ENCODE results near the gene CELA2B.

CELA2B gene

DNA sequence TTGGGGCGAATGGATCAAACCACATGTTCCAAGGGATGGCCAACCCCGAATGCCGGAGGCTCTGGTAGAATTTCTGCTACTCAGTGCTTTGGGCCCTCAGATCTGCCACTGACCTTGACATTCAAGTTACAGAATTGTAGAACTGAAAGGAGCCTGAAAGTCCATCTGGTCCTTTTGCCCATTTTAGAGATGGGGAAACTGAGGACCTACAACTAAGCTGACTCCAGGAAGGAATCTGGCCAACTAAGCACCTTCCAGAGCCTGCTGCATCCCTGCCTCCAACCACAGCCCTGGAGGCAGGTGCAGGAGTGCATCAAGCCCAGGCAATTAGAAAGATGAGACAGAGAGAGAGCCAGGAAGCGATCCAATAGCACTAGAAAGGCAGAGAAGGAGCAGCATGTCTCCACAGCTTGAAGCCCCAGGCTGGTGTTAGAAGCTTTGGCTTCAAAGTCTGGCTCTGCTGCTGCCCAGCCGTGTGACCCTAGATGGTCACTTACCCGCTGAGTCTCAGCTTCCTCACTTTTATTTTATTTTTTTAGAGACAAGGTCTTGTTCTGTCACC, 38.9 kb upstream of the CELA2B start:
- Histone ChIP-seq H3K27me3 (replicated peaks in 2 of 5; ENCODE audit: control insufficient read depth in 4 of 5, insufficient read depth in 5 of 5, low read length in 4 of 5) (no peaks in the 10 kb centered on the region), H3K4me3 (ENCODE audit: control insufficient read depth in 1 of 7, extremely low read depth in 1 of 7, insufficient read depth in 4 of 7, low read depth in 2 of 7, low read length in 6 of 7) (no peak overlapping the region), H3K4me1 (ENCODE audit: control extremely low read depth in 1 of 4, control insufficient read depth in 4 of 4, insufficient read depth in 4 of 4, low read length in 3 of 4) (peaks cover 0 to 6% (median under 1%) of the 10 kb centered on the region in 4 experiments), H3K27ac (ENCODE audit: insufficient read depth in 1 of 2, low read depth in 1 of 2, low read length in 2 of 2, poor library complexity in 1 of 2, severe bottlenecking in 2 of 2) (no peak overlapping the region), H3K9me3 (ENCODE audit: control extremely low read depth in 1 of 5, control insufficient read depth in 4 of 5, insufficient read depth in 2 of 5, low read depth in 1 of 5, low read length in 4 of 5) (no peaks in the 10 kb centered on the region), H3K36me3 (ENCODE audit: control insufficient read depth in 4 of 4, insufficient read depth in 4 of 4, low read length in 3 of 4) (no peaks in the 10 kb centered on the region)
- ChIA-PET CTCF (interaction anchor here (0.9 to 6.8 kb wide), 3 partner anchors 8 to 119 kb away, joined by 3 to 92 read pairs (median 3); no protein-coding TSS in a partner anchor), POLR2A (interaction anchor here (0.6 kb wide), 1 partner anchor 21 kb away, joined by 5 read pairs; no protein-coding TSS in a partner anchor)
- WGBS (ENCODE audit: insufficient coverage) = 94% methylated on average over 4 of the region's 6 CpGs
- DNase-seq = no peak

DNA sequence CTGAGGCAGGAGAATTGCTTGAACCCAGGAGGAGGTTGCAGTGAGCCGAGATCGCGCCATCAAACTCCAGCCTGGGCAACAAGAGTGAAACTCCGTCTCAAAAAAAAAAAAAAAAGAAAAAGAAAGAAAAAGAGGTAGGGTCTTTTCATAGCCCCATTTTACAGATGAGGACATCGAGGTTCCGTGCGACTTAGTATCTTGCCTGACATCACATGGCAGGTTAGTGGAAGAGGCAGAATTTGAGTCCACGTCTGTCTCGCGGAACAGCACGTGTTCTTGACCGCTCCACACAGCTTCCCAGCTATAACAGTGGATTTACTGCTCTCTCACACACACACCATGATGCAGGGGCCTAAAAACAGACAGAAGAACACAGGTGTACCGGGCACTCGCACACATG, 36.6 kb upstream of the CELA2B start:
- Histone ChIP-seq H3K27ac (ENCODE audit: insufficient read depth in 1 of 2, low read depth in 1 of 2, low read length in 2 of 2, poor library complexity in 1 of 2, severe bottlenecking in 2 of 2) (no peak overlapping the region), H3K36me3 (ENCODE audit: control insufficient read depth in 4 of 4, insufficient read depth in 4 of 4, low read length in 3 of 4) (no peaks in the 10 kb centered on the region), H3K4me3 (ENCODE audit: control insufficient read depth in 1 of 7, extremely low read depth in 1 of 7, insufficient read depth in 4 of 7, low read depth in 2 of 7, low read length in 6 of 7) (no peak overlapping the region), H3K27me3 (replicated peaks in 2 of 5; ENCODE audit: control insufficient read depth in 4 of 5, insufficient read depth in 5 of 5, low read length in 4 of 5) (peaks cover 0 to 3% (median 0%) of the 10 kb centered on the region in 5 experiments), H3K4me1 (ENCODE audit: control extremely low read depth in 1 of 4, control insufficient read depth in 4 of 4, insufficient read depth in 4 of 4, low read length in 3 of 4) (peaks cover 0 to 6% (median under 1%) of the 10 kb centered on the region in 4 experiments), H3K9me3 (ENCODE audit: control extremely low read depth in 1 of 5, control insufficient read depth in 4 of 5, insufficient read depth in 2 of 5, low read depth in 1 of 5, low read length in 4 of 5) (no peaks in the 10 kb centered on the region)
- ChIA-PET CTCF (interaction anchor here (0.6 kb wide), 1 partner anchor 288 kb away, joined by 3 read pairs; no protein-coding TSS in a partner anchor), POLR2A (no interaction called here)
- DNase-seq = no peak
- 95% methylated on average over 7 of the region's 14 CpGs for WGBS (ENCODE audit: insufficient coverage)

DNA sequence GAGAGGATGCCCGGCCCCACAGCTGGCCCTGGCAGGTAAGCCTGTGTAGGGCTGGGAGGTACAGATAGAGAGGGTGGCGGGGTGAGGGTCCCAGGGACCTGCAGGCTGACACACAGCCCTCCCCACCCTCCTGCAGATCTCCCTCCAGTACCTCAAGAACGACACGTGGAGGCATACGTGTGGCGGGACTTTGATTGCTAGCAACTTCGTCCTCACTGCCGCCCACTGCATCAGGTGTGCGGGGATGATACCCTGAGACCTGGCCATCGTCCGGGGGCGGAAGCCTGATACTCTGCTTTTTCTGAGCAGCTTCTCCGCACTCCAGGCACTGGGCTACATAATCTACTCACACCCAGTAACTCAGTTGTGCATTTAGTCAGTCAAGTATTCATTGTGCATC, 35.5 kb upstream of the CELA2B start:
- peaks cover 0 to 5% (median 2%) of the 10 kb centered on the region in 4 experiments for H3K4me1 ChIP-seq (ENCODE audit: control extremely low read depth in 1 of 4, control insufficient read depth in 4 of 4, insufficient read depth in 4 of 4, low read length in 3 of 4)
- H3K27me3 ChIP-seq (replicated peaks in 2 of 5; ENCODE audit: control insufficient read depth in 4 of 5, insufficient read depth in 5 of 5, low read length in 4 of 5) = peaks cover 0 to 3% (median 0%) of the 10 kb centered on the region in 5 experiments
- WGBS (ENCODE audit: insufficient coverage) = 98% methylated on average over 12 of the region's 13 CpGs
- ChIA-PET CTCF (interaction anchor here (0.5 to 2.1 kb wide), 3 partner anchors 8 to 11 kb away, joined by 3 to 7 read pairs (median 5); no protein-coding TSS in a partner anchor), POLR2A (no interaction called here)
- H3K36me3 ChIP-seq (ENCODE audit: control insufficient read depth in 4 of 4, insufficient read depth in 4 of 4, low read length in 3 of 4) = no peaks in the 10 kb centered on the region
- DNase-seq = no peak
- no peak overlapping the region for H3K27ac ChIP-seq (ENCODE audit: insufficient read depth in 1 of 2, low read depth in 1 of 2, low read length in 2 of 2, poor library complexity in 1 of 2, severe bottlenecking in 2 of 2)
- H3K9me3 ChIP-seq (ENCODE audit: control extremely low read depth in 1 of 5, control insufficient read depth in 4 of 5, insufficient read depth in 2 of 5, low read depth in 1 of 5, low read length in 4 of 5) = no peaks in the 10 kb centered on the region
- H3K4me3 ChIP-seq (ENCODE audit: control insufficient read depth in 1 of 7, extremely low read depth in 1 of 7, insufficient read depth in 4 of 7, low read depth in 2 of 7, low read length in 6 of 7) = no peak overlapping the region

DNA sequence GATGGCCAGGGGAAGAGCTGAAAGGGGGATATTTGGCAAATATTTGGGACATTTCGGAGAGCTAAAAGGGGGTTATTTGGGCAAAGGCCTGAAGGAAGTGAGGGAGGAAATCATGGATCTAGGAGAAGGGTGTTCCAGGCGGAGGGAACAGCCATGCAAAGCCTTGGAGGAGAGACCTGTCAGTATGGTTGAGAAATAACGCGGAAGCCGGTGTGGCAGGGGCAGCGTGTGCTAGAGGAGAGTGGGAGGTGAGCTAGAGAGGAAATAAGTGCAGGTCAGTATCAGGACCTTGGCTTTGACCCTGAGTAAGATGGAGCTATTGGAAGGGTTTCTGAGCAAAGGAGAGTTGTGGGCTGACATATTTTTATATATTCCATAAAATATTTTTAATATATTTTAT, 34.7 kb upstream of the CELA2B start:
- no peak overlapping the region for H3K4me3 ChIP-seq (ENCODE audit: control insufficient read depth in 1 of 7, extremely low read depth in 1 of 7, insufficient read depth in 4 of 7, low read depth in 2 of 7, low read length in 6 of 7)
- no peak for DNase-seq
- peaks cover 0 to 11% (median 3%) of the 10 kb centered on the region in 4 experiments for H3K4me1 ChIP-seq (ENCODE audit: control extremely low read depth in 1 of 4, control insufficient read depth in 4 of 4, insufficient read depth in 4 of 4, low read length in 3 of 4)
- H3K36me3 ChIP-seq (ENCODE audit: control insufficient read depth in 4 of 4, insufficient read depth in 4 of 4, low read length in 3 of 4) = no peaks in the 10 kb centered on the region
- no peak overlapping the region for H3K27ac ChIP-seq (ENCODE audit: insufficient read depth in 1 of 2, low read depth in 1 of 2, low read length in 2 of 2, poor library complexity in 1 of 2, severe bottlenecking in 2 of 2)
- H3K27me3 ChIP-seq (replicated peaks in 2 of 5; ENCODE audit: control insufficient read depth in 4 of 5, insufficient read depth in 5 of 5, low read length in 4 of 5) = peaks cover 0 to 4% (median 0%) of the 10 kb centered on the region in 5 experiments
- CTCF ChIA-PET = interaction anchor here (1.8 to 3.4 kb wide), 3 partner anchors 10 to 117 kb away, joined by 5 to 14 read pairs (median 7); no protein-coding TSS in a partner anchor
- H3K9me3 ChIP-seq (ENCODE audit: control extremely low read depth in 1 of 5, control insufficient read depth in 4 of 5, insufficient read depth in 2 of 5, low read depth in 1 of 5, low read length in 4 of 5) = no peaks in the 10 kb centered on the region
- POLR2A ChIA-PET = no interaction called here
- WGBS (ENCODE audit: insufficient coverage) = 100% methylated on average over 4 of the region's 6 CpGs

DNA sequence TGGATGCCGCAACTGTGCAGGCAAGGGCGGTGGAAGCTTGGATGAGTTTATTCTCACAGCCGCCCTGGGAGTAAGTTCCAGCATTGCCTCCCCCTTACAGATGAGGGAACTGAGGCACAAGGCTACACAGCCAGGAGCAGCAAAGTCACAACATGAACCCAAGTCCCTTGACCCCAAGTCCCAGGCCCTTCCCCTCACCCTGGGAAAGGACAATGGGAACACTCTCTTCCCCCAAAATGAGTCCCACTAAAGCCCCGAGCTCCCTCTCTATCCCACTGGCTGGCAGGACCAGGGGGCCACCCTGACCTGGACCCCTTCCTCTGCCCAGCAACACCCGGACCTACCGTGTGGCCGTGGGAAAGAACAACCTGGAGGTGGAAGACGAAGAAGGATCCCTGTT, 33.8 kb upstream of the CELA2B start:
- Histone ChIP-seq H3K4me1 (ENCODE audit: control extremely low read depth in 1 of 4, control insufficient read depth in 4 of 4, insufficient read depth in 4 of 4, low read length in 3 of 4) (peaks cover 0 to 11% (median 3%) of the 10 kb centered on the region in 4 experiments), H3K27ac (ENCODE audit: insufficient read depth in 1 of 2, low read depth in 1 of 2, low read length in 2 of 2, poor library complexity in 1 of 2, severe bottlenecking in 2 of 2) (no peak overlapping the region), H3K27me3 (replicated peaks in 2 of 5; ENCODE audit: control insufficient read depth in 4 of 5, insufficient read depth in 5 of 5, low read length in 4 of 5) (peaks cover 0 to 7% (median 0%) of the 10 kb centered on the region in 5 experiments), H3K9me3 (ENCODE audit: control extremely low read depth in 1 of 5, control insufficient read depth in 4 of 5, insufficient read depth in 2 of 5, low read depth in 1 of 5, low read length in 4 of 5) (no peaks in the 10 kb centered on the region), H3K4me3 (ENCODE audit: control insufficient read depth in 1 of 7, extremely low read depth in 1 of 7, insufficient read depth in 4 of 7, low read depth in 2 of 7, low read length in 6 of 7) (no peak overlapping the region), H3K36me3 (ENCODE audit: control insufficient read depth in 4 of 4, insufficient read depth in 4 of 4, low read length in 3 of 4) (no peaks in the 10 kb centered on the region)
- ChIA-PET POLR2A (no interaction called here), CTCF (interaction anchor here (2.1 to 3.4 kb wide), 2 partner anchors 9 to 118 kb away, joined by 5 to 14 read pairs; no protein-coding TSS in a partner anchor)
- DNase-seq = no peak
- 95% methylated on average over 7 of the region's 8 CpGs for WGBS (ENCODE audit: insufficient coverage)

DNA sequence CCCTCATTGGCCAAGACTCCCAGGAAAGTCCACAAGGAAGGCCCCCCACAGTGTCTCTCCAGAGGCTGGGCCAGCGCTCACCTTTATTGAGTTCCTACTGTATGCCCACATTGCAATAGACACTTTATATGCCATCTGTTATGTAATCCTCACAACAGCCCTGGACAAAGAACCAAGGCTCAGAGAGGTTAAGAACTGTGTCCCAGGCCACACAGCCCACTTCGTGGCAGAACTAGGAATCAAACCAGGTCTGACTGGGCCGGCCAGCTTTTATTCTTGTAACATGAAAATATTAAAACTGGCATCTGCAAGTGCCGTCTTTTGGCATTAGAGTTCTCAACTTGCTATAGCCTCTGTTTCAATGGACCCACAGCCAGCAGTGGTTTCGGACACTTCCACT, 33.1 kb upstream of the CELA2B start:
- Histone ChIP-seq H3K9me3 (ENCODE audit: control extremely low read depth in 1 of 5, control insufficient read depth in 4 of 5, insufficient read depth in 2 of 5, low read depth in 1 of 5, low read length in 4 of 5) (no peaks in the 10 kb centered on the region), H3K4me3 (ENCODE audit: control insufficient read depth in 1 of 7, extremely low read depth in 1 of 7, insufficient read depth in 4 of 7, low read depth in 2 of 7, low read length in 6 of 7) (no peak overlapping the region), H3K4me1 (ENCODE audit: control extremely low read depth in 1 of 4, control insufficient read depth in 4 of 4, insufficient read depth in 4 of 4, low read length in 3 of 4) (peaks cover 0 to 11% (median 3%) of the 10 kb centered on the region in 4 experiments), H3K36me3 (ENCODE audit: control insufficient read depth in 4 of 4, insufficient read depth in 4 of 4, low read length in 3 of 4) (no peaks in the 10 kb centered on the region), H3K27ac (ENCODE audit: insufficient read depth in 1 of 2, low read depth in 1 of 2, low read length in 2 of 2, poor library complexity in 1 of 2, severe bottlenecking in 2 of 2) (no peak overlapping the region), H3K27me3 (replicated peaks in 2 of 5; ENCODE audit: control insufficient read depth in 4 of 5, insufficient read depth in 5 of 5, low read length in 4 of 5) (peaks cover 0 to 7% (median 0%) of the 10 kb centered on the region in 5 experiments)
- WGBS (ENCODE audit: insufficient coverage) = 93% methylated on average over 5 of the region's 5 CpGs
- CTCF ChIA-PET = interaction anchor here (3.4 kb wide), 1 partner anchor 119 kb away, joined by 14 read pairs; no protein-coding TSS in a partner anchor
- DNase-seq = no peak
- POLR2A ChIA-PET = no interaction called here

DNA sequence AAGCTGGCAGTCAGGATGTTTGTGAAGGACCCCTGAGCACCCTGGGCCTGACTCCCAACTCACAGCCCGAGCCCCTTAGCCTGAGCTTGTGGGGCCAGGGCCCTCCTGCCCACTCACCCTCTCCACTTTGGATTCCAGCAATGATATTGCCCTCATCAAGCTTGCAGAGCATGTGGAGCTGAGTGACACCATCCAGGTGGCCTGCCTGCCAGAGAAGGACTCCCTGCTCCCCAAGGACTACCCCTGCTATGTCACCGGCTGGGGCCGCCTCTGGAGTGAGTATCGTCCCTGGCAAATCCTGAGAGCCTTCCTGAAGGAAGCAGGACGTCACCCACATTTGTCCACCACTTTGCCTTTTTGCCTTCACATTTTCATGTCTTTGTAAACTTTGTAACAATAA, 32.6 kb upstream of the CELA2B start:
- peaks cover 0 to 11% (median 3%) of the 10 kb centered on the region in 4 experiments for H3K4me1 ChIP-seq (ENCODE audit: control extremely low read depth in 1 of 4, control insufficient read depth in 4 of 4, insufficient read depth in 4 of 4, low read length in 3 of 4)
- H3K9me3 ChIP-seq (ENCODE audit: control extremely low read depth in 1 of 5, control insufficient read depth in 4 of 5, insufficient read depth in 2 of 5, low read depth in 1 of 5, low read length in 4 of 5) = no peaks in the 10 kb centered on the region
- no peaks in the 10 kb centered on the region for H3K36me3 ChIP-seq (ENCODE audit: control insufficient read depth in 4 of 4, insufficient read depth in 4 of 4, low read length in 3 of 4)
- POLR2A ChIA-PET = no interaction called here
- CTCF ChIA-PET = interaction anchor here (1.0 to 3.4 kb wide), 2 partner anchors 9 to 119 kb away, joined by 3 to 14 read pairs; no protein-coding TSS in a partner anchor
- no peak for DNase-seq
- no peak overlapping the region for H3K27ac ChIP-seq (ENCODE audit: insufficient read depth in 1 of 2, low read depth in 1 of 2, low read length in 2 of 2, poor library complexity in 1 of 2, severe bottlenecking in 2 of 2)
- WGBS (ENCODE audit: insufficient coverage) = 98% methylated on average over 5 of the region's 5 CpGs
- H3K4me3 ChIP-seq (ENCODE audit: control insufficient read depth in 1 of 7, extremely low read depth in 1 of 7, insufficient read depth in 4 of 7, low read depth in 2 of 7, low read length in 6 of 7) = no peak overlapping the region
- H3K27me3 ChIP-seq (replicated peaks in 2 of 5; ENCODE audit: control insufficient read depth in 4 of 5, insufficient read depth in 5 of 5, low read length in 4 of 5) = peaks cover 0 to 7% (median 0%) of the 10 kb centered on the region in 5 experiments

Measured in common myeloid progenitor, CD34-positive (primary cell).